ENCODE results near the gene HERPUD2.
A peak's percentile ranks its signal among the peaks of the same experiment; 100 is the strongest.

The HERPUD2 gene, protein sequence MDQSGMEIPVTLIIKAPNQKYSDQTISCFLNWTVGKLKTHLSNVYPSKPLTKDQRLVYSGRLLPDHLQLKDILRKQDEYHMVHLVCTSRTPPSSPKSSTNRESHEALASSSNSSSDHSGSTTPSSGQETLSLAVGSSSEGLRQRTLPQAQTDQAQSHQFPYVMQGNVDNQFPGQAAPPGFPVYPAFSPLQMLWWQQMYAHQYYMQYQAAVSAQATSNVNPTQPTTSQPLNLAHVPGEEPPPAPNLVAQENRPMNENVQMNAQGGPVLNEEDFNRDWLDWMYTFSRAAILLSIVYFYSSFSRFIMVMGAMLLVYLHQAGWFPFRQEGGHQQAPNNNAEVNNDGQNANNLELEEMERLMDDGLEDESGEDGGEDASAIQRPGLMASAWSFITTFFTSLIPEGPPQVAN

GRCh38 chr7:35694784-35695472 is at the start of gene HERPUD2:
TSS of gene HERPUD2 (minus strand) at chr7:35695135. CDS start at chr7:35694330, 805 bp downstream.
- DNase-seq: peak; percentile 91

DNA sequence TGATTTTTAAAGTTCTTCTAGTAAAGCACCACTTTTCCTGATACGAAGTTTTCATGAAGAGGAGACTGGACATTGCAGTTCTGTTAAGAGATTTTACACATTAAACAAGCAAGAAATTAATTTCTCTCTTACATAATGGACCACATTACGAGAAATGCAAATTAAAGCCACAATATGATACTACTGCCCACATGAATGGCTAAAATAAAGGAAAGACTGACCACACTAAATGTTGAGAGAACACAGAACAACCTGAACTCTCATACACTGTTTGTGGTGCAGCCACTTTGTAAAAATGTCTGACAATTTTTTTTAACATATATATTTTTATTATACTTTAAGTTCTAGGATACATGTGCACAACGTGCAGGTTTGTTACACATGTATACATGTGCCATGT is 44.0 kb upstream of the HERPUD2 start:
- DNase-seq: no peak

- DNase-seq: no peak
Measured at GRCh38 chr7:35736725-35737124, 41.8 kb upstream of the HERPUD2 start.

GRCh38 chr7:35735396-35735795 is 40.5 kb upstream of the HERPUD2 start:
- no peak for DNase-seq

DNA sequence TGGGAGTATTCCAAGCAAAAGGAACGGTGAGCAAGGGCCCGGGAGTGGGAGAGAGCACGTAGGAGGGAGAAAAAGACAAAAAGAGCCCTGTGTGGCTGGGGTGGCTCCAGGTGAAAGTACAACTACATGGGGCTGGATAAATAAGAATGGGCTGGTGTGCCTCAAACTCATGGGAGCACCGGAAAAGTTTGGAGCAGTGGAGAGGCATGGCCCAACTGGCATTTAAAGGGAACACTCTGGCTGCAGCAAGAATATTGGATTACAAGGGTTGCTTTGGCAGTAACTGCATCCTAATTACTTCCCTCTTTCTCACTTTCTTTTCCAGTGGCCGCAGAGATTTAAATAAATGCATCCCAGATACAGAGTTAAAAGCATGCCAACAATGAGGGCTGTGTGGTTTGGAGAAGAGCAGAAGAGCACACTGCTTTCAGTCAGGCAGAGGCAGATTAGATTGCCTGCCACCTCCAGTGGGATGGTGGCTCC is 39.1 kb upstream of the HERPUD2 start:
- DNase-seq: no peak

DNA sequence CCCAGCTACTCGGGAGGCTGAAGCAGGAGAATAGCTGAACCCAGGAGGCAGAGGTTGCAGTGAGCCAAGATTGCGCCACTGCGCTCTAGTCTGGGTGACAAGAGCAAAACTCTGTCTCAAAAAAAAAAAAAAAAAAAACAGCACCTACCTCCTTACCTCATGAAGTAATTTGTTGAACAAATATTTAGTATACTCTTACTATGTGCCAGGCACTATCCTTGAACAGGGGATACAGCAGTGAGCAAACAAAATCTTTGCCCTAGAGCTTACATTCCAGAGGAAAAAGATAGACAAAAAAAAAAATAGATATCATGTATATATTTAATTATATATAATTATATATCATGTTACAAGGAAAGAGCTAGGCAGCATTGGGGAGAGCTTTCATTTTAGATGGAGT is 36.4 kb upstream of the HERPUD2 start:
- DNase-seq: no peak

DNA sequence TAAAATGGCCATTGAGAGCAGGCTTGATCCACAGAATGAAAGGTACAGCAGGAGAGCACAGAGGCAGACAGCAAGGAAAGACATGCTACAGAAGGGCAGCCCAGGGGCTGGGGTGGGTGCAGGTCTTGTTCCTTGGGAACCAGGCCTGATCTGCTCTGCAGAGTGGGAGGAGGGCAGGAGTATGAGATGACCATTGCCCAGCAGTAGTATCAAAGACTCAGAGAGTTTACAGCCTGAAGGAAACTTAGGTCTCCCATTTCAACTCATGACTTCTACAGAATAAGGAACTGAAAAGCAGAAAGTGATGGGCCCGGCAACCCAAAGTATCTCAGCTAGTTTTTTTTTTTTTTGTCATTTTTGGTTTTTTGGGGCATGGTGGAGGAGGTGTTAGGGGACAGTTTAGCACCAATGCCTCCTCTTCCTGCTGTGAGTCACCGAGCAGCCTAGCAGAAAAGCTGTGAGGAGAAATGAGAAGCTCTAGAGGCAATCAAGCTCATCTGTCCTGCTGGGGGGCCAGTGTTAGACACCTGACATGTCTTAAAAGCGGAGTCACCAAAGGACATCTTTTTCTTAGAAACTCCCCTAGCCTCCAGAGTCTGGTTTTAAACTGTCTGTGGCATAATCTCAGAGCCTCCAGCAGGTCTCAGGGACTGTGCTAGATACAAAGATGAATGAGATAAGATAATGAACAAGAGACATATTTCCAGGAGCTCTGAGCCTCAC is 34.3 kb upstream of the HERPUD2 start:
- DNase-seq: peak; percentile 17

DNA sequence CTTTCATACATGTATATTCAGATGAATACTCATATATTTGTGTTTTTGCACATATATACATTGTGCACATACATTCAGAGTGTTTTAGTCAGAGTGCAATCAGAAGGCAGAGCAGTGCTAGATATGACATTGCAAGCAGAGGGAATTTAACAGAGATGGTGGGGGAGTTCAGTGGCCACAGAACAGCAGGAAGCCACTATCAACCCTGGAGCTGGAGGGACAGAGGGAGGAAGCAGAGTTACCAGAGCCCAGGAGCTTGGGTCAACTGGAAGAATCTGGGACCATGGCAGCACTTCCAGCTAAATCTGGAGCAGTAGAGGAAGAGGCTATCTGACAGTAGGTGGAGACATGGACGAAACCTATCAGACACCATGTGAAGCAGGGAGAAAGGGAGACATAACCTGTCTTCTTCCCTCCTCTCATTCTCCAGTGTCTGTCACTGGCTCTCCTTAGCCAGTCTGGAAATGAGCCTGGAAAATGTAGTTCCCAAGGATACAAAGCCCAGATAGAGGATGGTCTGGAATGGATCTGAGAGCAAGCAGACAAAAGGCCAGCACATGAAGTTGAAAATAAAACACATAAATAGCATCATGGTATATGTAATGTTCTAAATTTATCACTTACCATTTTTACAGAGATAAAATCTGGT is 33.6 kb upstream of the HERPUD2 start:
- no peak for DNase-seq

- peak; percentile 58 for DNase-seq
Measured at GRCh38 chr7:35727571-35727970, 32.6 kb upstream of the HERPUD2 start.

GRCh38 chr7:35726654-35727053 is 31.7 kb upstream of the HERPUD2 start:
- DNase-seq: no peak

DNA sequence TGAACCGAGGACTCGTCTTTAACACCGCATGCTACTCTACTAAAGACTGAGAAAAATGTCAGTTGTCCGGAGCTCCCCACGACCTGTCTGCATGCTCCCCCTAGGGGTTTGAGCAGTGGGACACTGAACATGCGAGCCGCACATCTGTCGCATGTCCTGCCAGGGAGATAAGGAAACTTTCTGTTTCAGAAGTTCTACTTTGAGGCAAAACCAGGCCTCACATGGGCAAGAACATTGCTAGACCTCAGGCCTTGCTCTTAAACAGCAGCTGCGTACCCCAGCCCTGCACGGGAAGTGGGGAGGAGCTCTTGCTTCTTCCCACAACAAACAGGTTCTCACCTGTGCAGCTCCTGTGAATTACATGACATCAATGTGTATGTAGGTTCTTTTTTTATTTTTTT is 30.3 kb upstream of the HERPUD2 start:
- DNase-seq: peak; percentile 36

DNA sequence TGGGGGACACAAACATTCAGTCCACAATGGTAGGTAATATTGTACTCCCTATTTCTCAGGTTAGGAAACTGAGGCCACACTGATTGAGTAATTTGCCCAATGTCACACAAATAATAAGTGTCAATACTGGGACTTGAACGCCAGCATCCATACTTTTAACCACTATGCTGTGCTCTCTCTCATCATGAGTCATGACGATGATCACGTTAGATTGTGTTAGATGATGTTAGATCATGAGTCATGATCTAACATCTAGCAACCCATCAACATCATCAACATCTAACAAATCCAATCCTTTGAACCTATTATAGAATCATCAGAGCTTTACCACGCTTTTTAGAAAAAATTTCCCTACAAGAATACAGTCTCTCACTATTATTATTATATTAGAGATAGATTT is 28.1 kb upstream of the HERPUD2 start:
- peak; percentile 14 for DNase-seq

DNA sequence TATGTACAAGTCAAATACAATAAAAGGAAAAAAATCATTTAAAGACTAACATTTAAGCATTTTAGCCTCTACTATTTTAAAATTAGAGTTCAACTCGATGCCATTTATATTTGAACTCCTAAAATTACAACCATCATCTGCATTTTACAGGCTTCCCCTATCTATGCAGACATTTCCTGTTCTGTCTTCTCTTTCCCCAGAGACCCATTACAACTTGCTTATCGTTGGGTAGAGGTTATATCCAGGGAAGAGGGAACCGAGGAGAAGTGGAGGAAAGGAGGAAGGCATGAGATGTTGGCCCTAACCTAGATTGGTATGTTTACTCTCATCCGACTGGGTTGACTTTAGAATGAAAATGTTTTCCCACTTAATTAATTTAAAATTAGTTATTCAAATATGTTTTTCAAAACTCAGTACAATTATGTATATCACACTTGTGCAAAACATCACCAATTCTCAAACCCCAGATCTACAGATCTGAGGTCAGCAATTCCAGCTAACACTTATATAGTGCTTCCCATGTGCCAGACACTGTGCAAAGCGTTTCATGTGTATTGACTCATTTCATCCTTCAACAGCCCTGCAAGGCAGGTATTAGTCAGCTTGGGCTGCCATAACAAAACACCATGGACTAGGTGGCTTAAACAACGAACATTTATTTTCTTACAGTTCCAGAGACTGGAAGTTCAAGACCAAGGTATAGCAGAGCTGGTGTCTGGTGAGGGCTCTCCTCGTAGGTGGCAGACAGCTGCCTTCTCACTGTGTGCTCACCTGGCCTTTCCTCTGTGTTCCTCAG is 27.3 kb upstream of the HERPUD2 start:
- peak; percentile 68 for DNase-seq

- no peak for DNase-seq
Measured at GRCh38 chr7:35721288-35721687, 26.4 kb upstream of the HERPUD2 start.

GRCh38 chr7:35720849-35721248 is 25.9 kb upstream of the HERPUD2 start:
- DNase-seq: no peak

DNA sequence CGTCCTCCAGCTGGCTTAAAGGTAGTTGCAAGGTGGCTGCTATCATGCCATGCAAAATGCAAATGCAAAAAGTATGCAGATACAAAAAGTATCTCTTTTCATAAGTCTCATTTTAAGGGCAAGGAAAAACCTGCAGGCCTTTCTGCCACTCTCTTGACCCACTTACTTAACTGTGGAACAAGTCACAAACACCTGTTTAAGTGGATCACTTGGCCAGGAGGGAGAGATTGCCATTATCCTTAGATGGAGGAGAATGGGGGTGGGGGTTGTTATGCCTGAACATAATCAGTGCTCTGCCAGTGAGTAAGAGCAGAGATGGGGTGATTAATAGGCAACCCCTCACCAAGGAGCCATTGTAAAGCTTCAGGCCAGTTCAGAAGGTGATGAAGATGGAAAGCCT is 25.1 kb upstream of the HERPUD2 start:
- DNase-seq: no peak

- no peak for DNase-seq
Measured at GRCh38 chr7:35718047-35718446, 23.1 kb upstream of the HERPUD2 start.

DNA sequence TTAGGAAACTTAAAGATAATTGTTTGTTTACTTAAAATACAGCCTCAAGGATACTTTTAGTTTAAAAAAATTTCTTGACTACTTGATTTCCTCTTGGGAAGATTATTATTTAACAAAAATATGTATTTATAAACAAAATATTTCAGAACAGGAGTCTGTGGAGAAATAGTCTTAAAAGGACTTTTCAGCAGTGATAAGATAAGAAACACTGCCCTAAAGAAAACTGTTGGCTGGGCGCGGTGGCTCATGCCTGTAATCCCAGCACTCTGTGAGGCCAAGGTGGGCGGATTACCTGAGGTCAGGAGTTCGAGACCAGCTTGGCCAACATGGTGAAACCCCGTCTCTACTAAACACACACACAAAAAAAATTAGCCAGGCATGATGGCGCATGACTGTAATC is 22.6 kb upstream of the HERPUD2 start:
- no peak for DNase-seq

DNA sequence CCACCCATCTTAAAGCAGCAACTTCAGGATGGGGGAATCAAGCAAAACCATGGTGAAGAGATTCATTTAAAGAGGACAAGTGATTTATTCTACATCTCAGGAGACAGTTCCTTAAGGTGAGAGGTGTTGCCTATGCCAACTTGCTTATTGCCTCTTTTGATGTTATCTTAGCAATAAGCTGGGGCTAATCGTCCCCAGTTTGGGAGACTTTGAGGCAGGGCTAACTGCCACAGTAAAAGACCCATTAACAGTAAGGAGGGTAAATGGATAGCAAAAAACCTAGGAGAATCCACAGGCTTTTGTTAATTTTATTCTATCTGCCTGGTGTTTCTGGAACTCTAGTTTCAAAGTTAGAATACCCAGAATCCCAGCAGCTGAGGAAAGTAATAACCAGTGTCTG is 22.1 kb upstream of the HERPUD2 start:
- DNase-seq: no peak

DNA sequence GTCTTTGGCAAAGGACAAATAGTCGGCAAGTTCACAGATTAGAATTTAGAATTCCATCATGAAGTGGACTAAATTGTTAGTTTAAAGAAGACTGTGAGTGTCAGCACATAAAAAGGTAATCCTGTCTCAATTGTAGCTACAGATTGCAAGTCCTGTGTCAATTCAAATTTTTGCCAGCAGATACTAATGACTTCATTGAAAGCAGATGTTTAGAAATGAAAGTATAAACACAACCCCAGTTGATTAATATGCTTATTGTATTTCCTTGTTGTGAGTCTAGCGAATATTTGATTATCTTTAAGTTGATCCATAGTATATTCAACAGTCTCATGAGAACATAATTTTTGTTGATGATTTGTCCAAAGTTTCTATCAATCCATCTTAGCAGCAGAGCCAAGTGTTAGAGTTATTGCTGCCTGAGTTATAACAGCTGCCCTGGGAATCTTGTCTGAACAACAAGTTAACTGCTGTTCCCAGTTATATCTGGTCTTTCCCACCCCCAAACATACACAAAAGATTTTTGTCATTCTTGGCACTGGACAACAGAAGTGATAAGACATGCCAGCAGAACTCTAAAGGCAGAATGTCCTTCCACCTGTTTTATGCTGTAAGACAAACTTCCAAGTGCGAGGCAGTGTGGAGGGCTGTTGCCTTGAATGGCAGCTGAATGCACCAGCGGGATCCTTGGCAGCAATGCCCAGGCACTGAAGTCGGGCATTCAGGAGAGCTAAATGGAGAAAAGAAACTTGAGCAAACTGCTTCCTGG is 21.3 kb upstream of the HERPUD2 start:
- no peak for DNase-seq

DNA sequence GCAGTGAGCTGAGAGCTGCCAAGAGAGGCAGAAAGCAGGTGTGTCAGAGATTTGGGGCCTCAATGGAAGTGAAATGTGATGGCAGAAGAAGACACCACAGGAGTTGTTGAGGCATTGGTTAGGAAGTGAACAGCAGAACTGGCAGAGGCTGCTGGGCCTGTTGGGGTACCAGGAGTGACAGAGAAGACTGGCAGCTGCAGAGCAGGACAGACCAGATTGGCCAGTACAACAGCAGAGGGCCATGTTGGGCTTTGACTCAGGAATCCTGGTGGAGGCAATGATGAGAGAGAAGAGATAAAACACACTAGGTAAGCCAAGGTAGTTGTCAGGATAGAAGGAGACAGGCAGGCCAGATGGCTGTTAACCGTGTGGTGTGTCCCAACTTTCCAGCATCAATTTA is 19.9 kb upstream of the HERPUD2 start:
- DNase-seq: no peak

Data from stimulated activated CD4-positive, alpha-beta T cell treated with anti-CD3 and anti-CD28 coated beads, Interleukin-1b, Interleukin-23, amount 100 ng/mL, for 48 hours (primary cell).